ENCODE results near the gene ZSWIM9.
A peak's percentile ranks its signal among the peaks of the same experiment; 100 is the strongest.

The ZSWIM9 gene

DNA sequence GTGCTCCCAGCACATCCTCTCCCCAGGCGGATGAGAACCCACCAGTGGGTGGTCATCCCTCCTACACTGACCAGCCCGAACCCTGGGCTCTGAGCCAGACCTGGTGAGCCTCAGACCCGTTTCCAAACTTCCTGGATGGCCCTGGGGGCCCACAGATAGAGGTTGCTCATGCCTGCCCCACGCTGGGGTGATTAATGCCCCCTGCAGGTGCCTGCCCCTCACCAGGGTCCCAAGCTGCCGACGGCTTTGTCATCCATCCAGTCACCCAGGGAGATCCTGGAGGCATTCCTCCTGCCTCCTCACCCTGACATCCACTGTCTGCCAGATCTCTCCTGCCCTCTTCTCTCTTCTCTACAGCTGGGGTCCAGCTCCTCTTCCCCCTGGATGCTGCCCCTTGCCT, 31.4 kb upstream of the ZSWIM9 start:
- no peak overlapping the region for H3K27ac ChIP-seq (ENCODE audit: low read depth, low read length)
- H3K79me2 ChIP-seq (ENCODE audit: control insufficient read depth, insufficient read depth, low read length, unreplicated experiment): no peaks in the 10 kb centered on the region
- H3K4me3 ChIP-seq (ENCODE audit: low read depth, low read length): no peak overlapping the region
- no peaks in the 10 kb centered on the region for H3K4me1 ChIP-seq (ENCODE audit: control insufficient read depth, insufficient read depth, low read length, unreplicated experiment)
- H2AFZ ChIP-seq (ENCODE audit: low read length, unreplicated experiment): no peak overlapping the region
- no peaks in the 10 kb centered on the region for H3K27me3 ChIP-seq (ENCODE audit: insufficient read depth, low read length)
- no peaks in the 10 kb centered on the region for H3K36me3 ChIP-seq (ENCODE audit: insufficient read depth, low read length)

DNA sequence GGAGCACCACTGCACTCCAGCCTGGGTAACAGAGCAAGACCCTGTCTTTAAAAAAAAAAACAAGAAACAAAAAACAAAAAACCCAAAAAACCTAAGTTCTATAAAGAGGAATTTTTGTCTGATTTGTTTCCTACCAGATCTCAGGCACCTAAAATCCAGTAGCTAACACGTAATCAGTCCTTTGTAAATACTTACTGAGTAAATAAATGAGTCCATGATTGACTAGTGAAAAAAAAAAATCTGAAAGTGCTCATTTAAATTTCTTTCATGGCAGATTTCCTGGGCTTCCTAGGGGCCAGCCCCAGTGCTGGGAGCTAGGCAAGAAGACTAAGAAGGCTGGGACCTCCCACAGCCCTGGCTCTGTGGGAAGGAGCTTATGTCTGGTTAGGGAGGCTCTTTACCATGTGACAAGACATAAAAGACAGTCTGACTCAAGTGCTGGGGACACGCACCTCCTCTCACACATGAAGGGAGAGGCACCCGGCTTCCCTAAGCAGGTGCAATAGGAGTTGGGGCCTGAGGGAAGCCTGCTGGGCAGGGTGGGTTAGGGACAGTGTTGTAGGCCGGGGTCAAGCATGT, 22.8 kb upstream of the ZSWIM9 start:
- no peaks in the 10 kb centered on the region for H3K79me2 ChIP-seq (ENCODE audit: control insufficient read depth, insufficient read depth, low read length, unreplicated experiment)
- H3K36me3 ChIP-seq (ENCODE audit: insufficient read depth, low read length): no peaks in the 10 kb centered on the region
- no peak overlapping the region for H2AFZ ChIP-seq (ENCODE audit: low read length, unreplicated experiment)
- no peaks in the 10 kb centered on the region for H3K27me3 ChIP-seq (ENCODE audit: insufficient read depth, low read length)
- no peak overlapping the region for H3K4me3 ChIP-seq (ENCODE audit: low read depth, low read length)
- H3K4me1 ChIP-seq (ENCODE audit: control insufficient read depth, insufficient read depth, low read length, unreplicated experiment): no peaks in the 10 kb centered on the region
- no peak overlapping the region for H3K27ac ChIP-seq (ENCODE audit: low read depth, low read length)

DNA sequence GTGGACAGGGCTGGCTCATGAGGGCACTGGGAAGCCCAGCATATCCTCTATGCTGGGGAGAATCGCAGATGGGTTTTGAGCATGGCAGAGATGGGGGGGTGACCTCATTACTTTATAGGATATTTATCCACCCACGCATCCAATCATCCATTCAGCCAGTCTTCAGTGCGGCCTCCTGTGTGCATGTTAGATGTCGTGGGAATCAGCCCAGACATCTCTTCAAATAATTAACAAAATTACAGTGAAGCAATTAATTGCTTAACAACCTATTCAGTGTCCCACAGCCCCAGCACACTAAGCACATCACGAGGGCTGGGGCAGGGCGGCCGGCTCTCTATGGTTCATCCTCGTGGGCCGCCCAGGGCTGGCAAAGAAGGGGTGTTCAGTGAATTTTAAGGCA, 21.9 kb upstream of the ZSWIM9 start:
- no peaks in the 10 kb centered on the region for H3K27me3 ChIP-seq (ENCODE audit: insufficient read depth, low read length)
- H3K4me3 ChIP-seq (ENCODE audit: low read depth, low read length): no peak overlapping the region
- no peaks in the 10 kb centered on the region for H3K79me2 ChIP-seq (ENCODE audit: control insufficient read depth, insufficient read depth, low read length, unreplicated experiment)
- no peaks in the 10 kb centered on the region for H3K4me1 ChIP-seq (ENCODE audit: control insufficient read depth, insufficient read depth, low read length, unreplicated experiment)
- no peak overlapping the region for H3K27ac ChIP-seq (ENCODE audit: low read depth, low read length)
- no peak overlapping the region for H2AFZ ChIP-seq (ENCODE audit: low read length, unreplicated experiment)
- no peaks in the 10 kb centered on the region for H3K36me3 ChIP-seq (ENCODE audit: insufficient read depth, low read length)

DNA sequence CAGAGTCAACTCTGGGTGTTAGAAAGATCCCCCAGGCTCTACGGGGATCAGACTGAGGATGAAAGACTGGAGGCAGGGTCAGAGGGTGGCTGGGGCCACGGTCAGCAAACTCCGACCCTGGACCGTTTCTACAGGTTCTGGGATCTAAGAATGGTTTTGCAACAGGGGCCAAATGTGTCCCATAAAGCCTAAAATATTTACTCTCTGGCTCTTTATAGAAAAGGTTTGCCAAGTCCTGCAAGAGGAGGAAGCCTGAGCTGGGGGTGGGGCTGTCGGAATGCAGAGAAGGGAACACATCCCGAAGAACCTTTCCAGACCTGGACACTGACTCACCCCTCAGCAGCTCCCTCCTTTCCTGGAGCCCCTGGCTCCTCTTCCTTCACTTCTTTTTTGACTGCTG, 21.1 kb upstream of the ZSWIM9 start:
- no peaks in the 10 kb centered on the region for H3K36me3 ChIP-seq (ENCODE audit: insufficient read depth, low read length)
- H3K27me3 ChIP-seq (ENCODE audit: insufficient read depth, low read length): no peaks in the 10 kb centered on the region
- no peak overlapping the region for H3K4me3 ChIP-seq (ENCODE audit: low read depth, low read length)
- no peak overlapping the region for H3K27ac ChIP-seq (ENCODE audit: low read depth, low read length)
- H2AFZ ChIP-seq (ENCODE audit: low read length, unreplicated experiment): no peak overlapping the region
- H3K79me2 ChIP-seq (ENCODE audit: control insufficient read depth, insufficient read depth, low read length, unreplicated experiment): no peaks in the 10 kb centered on the region
- H3K4me1 ChIP-seq (ENCODE audit: control insufficient read depth, insufficient read depth, low read length, unreplicated experiment): no peaks in the 10 kb centered on the region

DNA sequence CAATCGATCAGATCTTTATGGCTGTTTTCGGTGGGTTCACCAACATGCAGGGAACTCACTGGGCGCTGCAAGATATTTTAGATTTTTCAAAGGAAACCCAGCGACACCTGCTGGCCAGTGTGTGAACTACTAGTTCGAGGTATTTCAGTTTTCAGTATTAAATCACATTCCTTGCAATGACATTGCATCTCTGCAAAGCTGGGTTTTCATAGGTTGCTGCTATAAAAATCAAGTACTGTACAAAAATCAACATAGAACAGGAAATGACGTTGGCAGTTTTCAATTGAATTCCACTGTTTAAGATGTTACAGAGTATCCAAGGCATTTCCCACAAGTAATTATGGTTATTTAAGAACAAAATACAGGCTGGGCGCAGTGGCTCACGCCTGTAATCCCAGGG, 17.9 kb upstream of the ZSWIM9 start:
- H3K4me3 ChIP-seq (ENCODE audit: low read depth, low read length): no peak overlapping the region
- H2AFZ ChIP-seq (ENCODE audit: low read length, unreplicated experiment): no peak overlapping the region
- H3K27me3 ChIP-seq (ENCODE audit: insufficient read depth, low read length): no peaks in the 10 kb centered on the region
- no peaks in the 10 kb centered on the region for H3K36me3 ChIP-seq (ENCODE audit: insufficient read depth, low read length)
- peak overlapping the region; percentile 57 for H3K27ac ChIP-seq (ENCODE audit: low read depth, low read length)
- H3K79me2 ChIP-seq (ENCODE audit: control insufficient read depth, insufficient read depth, low read length, unreplicated experiment): no peaks in the 10 kb centered on the region
- H3K4me1 ChIP-seq (ENCODE audit: control insufficient read depth, insufficient read depth, low read length, unreplicated experiment): no peaks in the 10 kb centered on the region

DNA sequence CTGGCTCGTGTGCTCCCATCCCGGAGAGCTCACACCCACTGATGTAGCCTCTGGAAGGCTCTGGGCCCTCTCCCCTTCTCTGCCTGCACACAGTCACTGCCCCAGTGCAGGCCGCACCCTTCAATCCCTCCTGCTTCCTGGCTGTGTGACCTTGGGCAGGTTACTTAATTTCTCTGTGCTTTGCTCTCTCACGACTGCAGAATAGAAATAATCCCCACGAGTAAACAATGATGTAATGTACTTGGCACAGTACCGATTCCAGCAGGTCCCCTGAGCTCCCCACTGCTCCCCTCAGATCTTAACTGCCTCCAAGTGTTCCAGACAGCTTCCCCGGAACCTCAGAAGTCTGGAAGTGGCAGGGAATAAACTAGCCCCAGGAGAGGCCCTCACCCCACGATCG, 16.5 kb upstream of the ZSWIM9 start:
- Histone ChIP-seq H2AFZ (ENCODE audit: low read length, unreplicated experiment) (no peak overlapping the region), H3K4me3 (ENCODE audit: low read depth, low read length) (no peak overlapping the region), H3K27ac (ENCODE audit: low read depth, low read length) (no peak overlapping the region), H3K27me3 (ENCODE audit: insufficient read depth, low read length) (no peaks in the 10 kb centered on the region), H3K79me2 (ENCODE audit: control insufficient read depth, insufficient read depth, low read length, unreplicated experiment) (no peaks in the 10 kb centered on the region), H3K4me1 (ENCODE audit: control insufficient read depth, insufficient read depth, low read length, unreplicated experiment) (no peaks in the 10 kb centered on the region), H3K36me3 (ENCODE audit: insufficient read depth, low read length) (no peaks in the 10 kb centered on the region)

DNA sequence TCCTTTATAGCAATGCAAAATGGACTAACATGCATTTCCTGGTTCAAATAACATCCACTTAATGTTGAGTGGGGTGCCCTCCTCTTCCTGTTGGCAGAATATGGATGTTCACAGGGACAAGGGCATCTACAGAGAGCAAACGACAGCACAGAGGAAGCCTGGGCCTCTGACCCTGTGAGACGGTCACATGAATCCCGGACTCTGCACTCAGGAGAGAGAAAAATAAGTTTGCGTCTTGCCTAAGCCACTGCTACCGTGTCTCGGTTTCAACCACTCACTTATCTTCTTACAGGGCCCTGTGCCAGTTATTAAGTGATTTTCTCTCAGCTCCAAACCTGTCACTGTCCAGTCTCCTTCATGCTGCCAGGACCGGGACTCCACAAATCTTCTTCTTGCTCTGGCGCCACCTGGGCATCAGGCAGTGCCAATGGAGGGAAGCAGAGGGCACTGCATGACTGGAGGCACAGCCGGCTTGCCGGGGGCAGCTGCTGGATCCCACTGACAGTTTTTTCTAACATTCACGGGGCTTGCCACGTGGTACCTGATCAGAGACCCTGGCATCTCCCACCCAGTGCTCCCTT, 12.2 kb upstream of the ZSWIM9 start:
- Histone ChIP-seq H3K36me3 (ENCODE audit: insufficient read depth, low read length) (0 out of 2 replicates have a peak, but pooled peaks cover 3% of the 10 kb centered on the region), H3K27ac (ENCODE audit: low read depth, low read length) (no peak overlapping the region), H3K79me2 (ENCODE audit: control insufficient read depth, insufficient read depth, low read length, unreplicated experiment) (no peaks in the 10 kb centered on the region), H3K4me1 (ENCODE audit: control insufficient read depth, insufficient read depth, low read length, unreplicated experiment) (no peaks in the 10 kb centered on the region), H2AFZ (ENCODE audit: low read length, unreplicated experiment) (no peak overlapping the region), H3K27me3 (ENCODE audit: insufficient read depth, low read length) (no peaks in the 10 kb centered on the region), H3K4me3 (ENCODE audit: low read depth, low read length) (no peak overlapping the region)

DNA sequence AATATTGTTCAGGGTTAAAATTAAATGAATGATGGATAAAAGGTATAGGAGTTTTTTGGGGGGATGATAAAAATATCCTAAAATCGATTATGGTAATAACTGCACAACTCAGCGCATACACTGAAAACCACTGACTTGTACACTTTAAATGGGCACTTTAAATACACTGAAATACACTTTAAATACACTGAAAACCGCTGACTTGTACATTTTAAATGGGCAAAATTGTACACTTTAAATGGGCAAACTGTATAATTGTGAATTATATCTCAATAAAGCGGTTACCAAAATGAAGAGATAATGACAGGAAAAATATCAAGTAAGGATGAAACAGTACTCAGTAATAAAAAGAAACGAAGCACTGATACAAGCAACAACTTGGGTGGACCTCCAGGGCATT, 1.8 kb upstream of the ZSWIM9 start:
- Histone ChIP-seq H3K27ac (ENCODE audit: low read depth, low read length) (no peak overlapping the region), H3K27me3 (ENCODE audit: insufficient read depth, low read length) (no peaks in the 10 kb centered on the region), H3K4me3 (ENCODE audit: low read depth, low read length) (peak overlapping the region; percentile 97; the same call in 1 of the 2 replicates), H3K4me1 (ENCODE audit: control insufficient read depth, insufficient read depth, low read length, unreplicated experiment) (peaks cover 4% of the 10 kb centered on the region), H3K36me3 (ENCODE audit: insufficient read depth, low read length) (0 out of 2 replicates have a peak, but pooled peaks cover 2% of the 10 kb centered on the region), H3K79me2 (ENCODE audit: control insufficient read depth, insufficient read depth, low read length, unreplicated experiment) (peaks cover 29% of the 10 kb centered on the region), H2AFZ (ENCODE audit: low read length, unreplicated experiment) (no peak overlapping the region)

DNA sequence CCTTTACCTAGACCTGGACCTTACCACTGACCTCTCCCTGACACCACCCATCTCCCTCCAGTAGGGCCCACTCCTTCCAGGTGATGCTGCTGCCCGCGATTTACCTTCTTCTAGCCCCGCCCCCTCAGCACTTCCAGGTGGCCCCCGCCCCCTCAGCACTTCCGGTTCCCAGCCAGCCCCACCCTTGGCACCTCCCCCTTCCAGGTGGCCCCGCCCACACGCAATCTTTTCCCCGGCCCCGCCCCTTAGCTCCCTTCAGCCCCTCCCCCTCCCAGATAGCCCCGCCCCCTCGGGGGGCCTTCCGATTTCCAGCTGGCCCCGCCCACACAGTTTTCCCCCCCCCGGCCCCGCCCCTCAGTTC, 922 bp upstream of the ZSWIM9 start:
- Histone ChIP-seq H3K36me3 (ENCODE audit: insufficient read depth, low read length) (no peaks in the 10 kb centered on the region), H3K27ac (ENCODE audit: low read depth, low read length) (no peak overlapping the region; the same call in 1 of the 2 replicates), H3K4me1 (ENCODE audit: control insufficient read depth, insufficient read depth, low read length, unreplicated experiment) (peaks cover 4% of the 10 kb centered on the region), H2AFZ (ENCODE audit: low read length, unreplicated experiment) (no peak overlapping the region), H3K27me3 (ENCODE audit: insufficient read depth, low read length) (no peaks in the 10 kb centered on the region), H3K79me2 (ENCODE audit: control insufficient read depth, insufficient read depth, low read length, unreplicated experiment) (peaks cover 29% of the 10 kb centered on the region), H3K4me3 (ENCODE audit: low read depth, low read length) (peak overlapping the region; percentile 97)

DNA sequence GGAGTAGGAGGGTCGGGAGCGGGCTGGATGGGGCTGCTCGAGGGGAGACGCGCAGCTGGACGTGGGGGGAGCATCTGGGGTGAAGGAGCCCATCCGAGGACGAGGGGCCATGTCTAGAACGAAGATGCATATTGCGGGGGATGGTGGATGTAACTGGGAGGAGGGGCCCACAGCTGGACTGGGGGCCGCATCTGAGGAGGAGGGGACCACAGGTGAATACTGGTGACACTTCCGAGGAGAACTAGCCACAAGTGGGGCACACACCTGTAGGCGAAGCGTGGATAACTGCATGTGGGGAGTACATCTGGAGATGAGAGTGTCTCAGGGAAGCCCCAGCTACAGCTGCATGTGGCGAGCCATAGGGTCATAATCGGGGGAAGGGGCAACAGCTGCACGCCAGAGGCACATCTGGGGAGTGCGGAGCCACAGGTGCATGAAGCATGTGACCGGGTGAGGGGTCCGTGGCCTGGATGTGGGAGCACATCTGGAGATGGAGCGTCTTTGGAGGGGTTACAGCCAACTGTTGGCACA, 402 bp downstream of the ZSWIM9 start:
- Histone ChIP-seq H3K4me3 (ENCODE audit: low read depth, low read length) (peak overlapping the region; percentile 97), H3K27ac (ENCODE audit: low read depth, low read length) (no peak overlapping the region), H3K27me3 (ENCODE audit: insufficient read depth, low read length) (no peaks in the 10 kb centered on the region), H3K4me1 (ENCODE audit: control insufficient read depth, insufficient read depth, low read length, unreplicated experiment) (peaks cover 4% of the 10 kb centered on the region), H3K79me2 (ENCODE audit: control insufficient read depth, insufficient read depth, low read length, unreplicated experiment) (peaks cover 29% of the 10 kb centered on the region), H2AFZ (ENCODE audit: low read length, unreplicated experiment) (peak overlapping the region; percentile 82), H3K36me3 (ENCODE audit: insufficient read depth, low read length) (no peaks in the 10 kb centered on the region)

DNA sequence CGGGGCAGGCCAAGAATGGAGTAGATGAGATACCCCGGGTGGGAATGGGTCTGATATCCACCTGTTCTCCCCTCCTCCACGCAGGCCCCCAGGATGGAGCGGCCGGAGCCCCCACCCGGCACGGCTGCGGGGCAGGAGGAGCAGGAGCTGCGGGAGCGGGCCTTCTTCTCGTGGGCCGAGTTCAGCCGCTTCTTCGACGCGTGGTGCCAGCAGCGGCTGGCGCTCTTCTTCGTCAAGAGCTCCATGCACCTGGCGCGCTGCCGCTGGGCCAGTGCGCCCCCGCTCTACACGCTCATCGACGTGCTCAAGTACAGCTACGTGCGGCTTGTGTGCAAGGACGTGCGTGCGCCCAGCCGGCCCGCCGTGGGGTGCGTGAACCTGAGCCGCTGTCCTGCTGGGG, 1.2 kb downstream of the ZSWIM9 start:
- no peak overlapping the region for H2AFZ ChIP-seq (ENCODE audit: low read length, unreplicated experiment)
- H3K4me1 ChIP-seq (ENCODE audit: control insufficient read depth, insufficient read depth, low read length, unreplicated experiment): peaks cover 4% of the 10 kb centered on the region
- H3K79me2 ChIP-seq (ENCODE audit: control insufficient read depth, insufficient read depth, low read length, unreplicated experiment): peaks cover 29% of the 10 kb centered on the region
- H3K4me3 ChIP-seq (ENCODE audit: low read depth, low read length): peak overlapping the region; percentile 97
- no peaks in the 10 kb centered on the region for H3K27me3 ChIP-seq (ENCODE audit: insufficient read depth, low read length)
- H3K36me3 ChIP-seq (ENCODE audit: insufficient read depth, low read length): peaks cover 2% of the 10 kb centered on the region; the same call in 1 of the 2 replicates
- no peak overlapping the region for H3K27ac ChIP-seq (ENCODE audit: low read depth, low read length)
